Endothelial cell of umbilical vein (primary cell): ENCODE results near the gene FOS. TPM values are rescaled to one million over a fixed set of nuclear protein-coding genes. Genes with fewer than 3 reads are reported as not detected.

ENCODE experiments used
- BruUV-seq: library from RNA; stranded (reverse); fragments of 400-500 nt; replicated peaks from 2 replicates; lab custom pipeline; 2021; lab: Mats Ljungman, UMichigan
- CTCF ChIA-PET: fragments of 300-600, 350-600 bp; sonication (Branson Sonifier 250); formaldehyde crosslinking; loops from one replicate; lab custom pipeline; 2021; ENCODE audit warnings: antibody characterized with exemption, inconsistent platforms; lab: Charles Lee
- POLR2A ChIA-PET: fragments of 300-600, 350-600 bp; sonication (Branson Sonifier 250); formaldehyde crosslinking; loops from one replicate; lab custom pipeline; 2021; ENCODE audit warnings: antibody characterized with exemption, inconsistent platforms; lab: Charles Lee
- DNase-seq: peaks from one replicate; pipeline ENCODE4 v3.0.0-alpha.2; 2011; ENCODE audit warnings: low read depth, low spot score
- FAIRE-seq: peaks from 2 replicates; lab custom pipeline; 2011; peaks lifted over from hg19 to GRCh38; lab: Jason Lieb, UNC
- H2AFZ ChIP-seq: 2 replicates; pipeline ENCODE4 v1.6.0; 2012; ENCODE audit warnings: low read depth, low read length, control low read depth, inconsistent platforms
- H3K27ac ChIP-seq: 2 replicates; pipeline ENCODE4 v1.5.1; 2011; ENCODE audit warnings: low read depth, mild to moderate bottlenecking, control low read depth, low read length, moderate library complexity; ENCODE audit not compliant: insufficient read depth
- H3K27me3 ChIP-seq, 2 experiments: 2 replicates each; pipeline versions ENCODE4 v1.6.0 to v1.6.1; 2011; ENCODE audit warnings: low read length in 2 of 2, mixed read lengths in 1 of 2; ENCODE audit not compliant: control insufficient read depth in 2 of 2, insufficient read depth in 2 of 2
- H3K36me3 ChIP-seq, 2 experiments: 2 replicates in 1 of 2; 3 replicates in 1 of 2; pipeline ENCODE4 v1.5.1; 2011; ENCODE audit warnings: low read length in 2 of 2, mild to moderate bottlenecking in 1 of 2, moderate library complexity in 1 of 2; ENCODE audit not compliant: control insufficient read depth in 2 of 2, insufficient read depth in 2 of 2; ENCODE audit errors: extremely low read depth in 1 of 2
- H3K4me1 ChIP-seq: 3 replicates; pipeline ENCODE4 v1.5.1; 2011; ENCODE audit warnings: mild to moderate bottlenecking, low read length; ENCODE audit not compliant: control insufficient read depth, insufficient read depth; ENCODE audit errors: extremely low read depth
- H3K4me2 ChIP-seq: 2 replicates; pipeline ENCODE4 v1.6.1; 2011; ENCODE audit warnings: low read length, control low read depth, mixed read lengths; ENCODE audit not compliant: insufficient read depth
- H3K4me3 ChIP-seq, 3 experiments: fragments of 200-600 bp in 1 of 3; sonication (generic), shearing (Covaris generic) in 1 of 3; replicated peaks in 1 of 3; 2 replicates each; pipeline ENCODE4 v1.5.1; 2011 to 2016; ENCODE audit warnings: control low read depth in 3 of 3, low read length in 3 of 3, mild to moderate bottlenecking in 2 of 3, inconsistent platforms in 1 of 3, low read depth in 1 of 3, moderate library complexity in 1 of 3; ENCODE audit not compliant: insufficient read depth in 1 of 3
- H3K79me2 ChIP-seq: 2 replicates; pipeline ENCODE4 v1.6.0; 2012; ENCODE audit warnings: low read length, inconsistent platforms; ENCODE audit not compliant: control insufficient read depth, insufficient read depth
- H3K9ac ChIP-seq: replicated peaks from 2 replicates; pipeline ENCODE3; 2011; ENCODE audit warnings: low read length, control low read depth; ENCODE audit not compliant: insufficient read depth; ENCODE audit errors: extremely low read depth
- H3K9me1 ChIP-seq: replicated peaks from 3 replicates; pipeline ENCODE4 v1.6.0; 2011; ENCODE audit warnings: mild to moderate bottlenecking, low read length; ENCODE audit not compliant: control insufficient read depth, insufficient read depth; ENCODE audit errors: extremely low read depth
- H3K9me3 ChIP-seq: replicated peaks from 2 replicates; pipeline ENCODE4 v1.5.1; 2012; ENCODE audit warnings: low read length, inconsistent platforms; ENCODE audit not compliant: control insufficient read depth, insufficient read depth
- H4K20me1 ChIP-seq: replicated peaks from 2 replicates; pipeline ENCODE3; 2011; ENCODE audit warnings: mild to moderate bottlenecking, low read length; ENCODE audit not compliant: control insufficient read depth, insufficient read depth; ENCODE audit errors: extremely low read depth
- CTCF ChIP-seq, 2 donors: IDR thresholded peaks; 1 replicate in 1 of 2; 2 replicates in 1 of 2; pipeline ENCODE4 v1.5.1; 2011; ENCODE audit warnings: low read length in 2 of 2, mild to moderate bottlenecking in 2 of 2, moderate library complexity in 2 of 2, control low read depth in 1 of 2, inconsistent platforms in 1 of 2, low read depth in 1 of 2; ENCODE audit not compliant: insufficient read depth in 1 of 2; ENCODE audit errors: extremely low read depth in 1 of 2
- GATA2 ChIP-seq: IDR thresholded peaks from 2 replicates; pipeline ENCODE4 v1.7.0; 2011; ENCODE audit warnings: low read depth, mild to moderate bottlenecking, moderate library complexity, mixed read lengths, low read length; ENCODE audit not compliant: insufficient read length, insufficient read depth
- JUN ChIP-seq: IDR thresholded peaks from 2 replicates; pipeline ENCODE4 v1.6.1; 2011; ENCODE audit warnings: borderline replicate concordance, low read depth; ENCODE audit not compliant: insufficient read length, insufficient read depth
- MAX ChIP-seq: IDR thresholded peaks from 2 replicates; pipeline ENCODE4 v1.6.1; 2011; ENCODE audit not compliant: insufficient read depth, insufficient read length
- MYC ChIP-seq: IDR thresholded peaks from one replicate; pipeline ENCODE4 v1.6.1; 2011; ENCODE audit warnings: mild to moderate bottlenecking, low read depth, low read length
- POLR2AphosphoS5 ChIP-seq: IDR thresholded peaks from 2 replicates; pipeline ENCODE4 v1.6.1; 2012; ENCODE audit warnings: low read depth, mild to moderate bottlenecking, control low read depth, low read length, moderate library complexity; ENCODE audit not compliant: insufficient read depth
- dilution Hi-C: fragments of 300-500 bp; cut with MboI; formaldehyde crosslinking; loops from one replicate; pipeline ENCODE4 v1.15.0; 2019; ENCODE audit warnings: low sequenced_read_pairs; ENCODE audit not compliant: extremely low pct_ligation_motif_present
- intact Hi-C: fragments of 100-400 bp; cut with micrococcal nuclease; formaldehyde crosslinking; loops from one replicate; pipeline ENCODE4 v1.10.0; 2022
- polyA plus RNA-seq, 4 experiments: library from polyadenylated mRNA; depleted of rRNA in 3 of 4; stranded (reverse) in 3 of 4; unstranded in 1 of 4; fragments of >200 nt; gene quantifications; 2 replicates each; pipeline versions ENCODE4 v1.2.1 to v1.2.3, GENCODE V29; 2011 to 2012; ENCODE audit warnings: missing spikeins in 1 of 4
- total RNA-seq: library from RNA; stranded (reverse); gene quantifications from 2 replicates; pipeline ENCODE4 v1.2.3, GENCODE V29; 2021

FOS gene
- total and polyA plus RNA-seq, 2 donors (not counting 3 experiments of a cell fraction or from before 2014, with no cell fraction given), result 9.2 to 41.6 TPM

- peaks cover 11% of the 10 kb centered on the region for H3K4me1 ChIP-seq
- no peaks in the 10 kb centered on the region for H3K9me1 ChIP-seq
- DNase-seq, result no peak
- no peak for FAIRE-seq
- H3K4me2 ChIP-seq, result no peak overlapping the region
- H3K27ac ChIP-seq, result no peak overlapping the region
- H3K9ac ChIP-seq, result no peak overlapping the region
- no peaks in the 10 kb centered on the region for H3K27me3 ChIP-seq
- BruUV-seq, result no TSS peak
- dilution Hi-C loops, result loop anchor here (25.0 kb wide), 1 partner anchor 138 kb away; the partner anchor contains the start of gene NEK9
- H2AFZ ChIP-seq, result no peak overlapping the region
- TF ChIP-seq MYC, result no peak
- TF ChIP-seq CTCF (IDR thresholded peaks at IDR 0.05; ENCODE audit: extremely low read depth in 1 of 2, insufficient read depth in 1 of 2, low read depth in 1 of 2, low read length in 2 of 2), result no peak
- TF ChIP-seq JUN, result no peak
- no peak for TF ChIP-seq POLR2AphosphoS5
- TF ChIP-seq GATA2, result no peak
- no peak for TF ChIP-seq MAX
- POLR2A ChIA-PET, result no interaction called here
- H3K36me3 ChIP-seq, result no peaks in the 10 kb centered on the region
- no peak overlapping the region for H3K4me3 ChIP-seq
- CTCF ChIA-PET, result no interaction called here
- H3K79me2 ChIP-seq, result no peaks in the 10 kb centered on the region
- no peaks in the 10 kb centered on the region for H3K9me3 ChIP-seq
- no peaks in the 10 kb centered on the region for H4K20me1 ChIP-seq
- intact Hi-C loops, result no loop called here
Measured at GRCh38 chr14:75274899-75275569, 3.6 kb upstream of the FOS start.
